Uterus (tissue), 4 donors: ENCODE results near the gene ZNF384. TPM values are rescaled to one million over a fixed set of nuclear protein-coding genes. Genes with fewer than 3 reads are reported as not detected.

Source experiments
- DNase-seq, 2 donors: peaks; one replicate each; pipeline ENCODE4 v3.0.0-alpha.2; 2019 to 2020
- H3K27ac ChIP-seq, 2 donors: fragments of 200-600 bp; sonication (generic); 1 replicate in 1 of 2; 2 replicates in 1 of 2; pipeline ENCODE4 v1.5.1; 2016 to 2018
- H3K27me3 ChIP-seq, 2 donors: fragments of 200-600 bp; sonication (generic); one replicate each; pipeline ENCODE4 v1.5.1; 2018 to 2019; ENCODE audit warnings: control low read depth in 1 of 2
- H3K36me3 ChIP-seq, 2 donors: fragments of 200-600 bp; sonication (generic); one replicate each; pipeline ENCODE4 v1.5.1; 2019; ENCODE audit warnings: control low read depth in 1 of 2
- H3K4me1 ChIP-seq, 2 donors: fragments of 200-600 bp; sonication (generic); one replicate each; pipeline ENCODE4 v1.5.1; 2018 to 2019; ENCODE audit warnings: control low read depth in 1 of 2
- H3K4me3 ChIP-seq, 2 donors: fragments of 200-600 bp; sonication (generic); 1 replicate in 1 of 2; 2 replicates in 1 of 2; pipeline ENCODE4 v1.5.1; 2018 to 2019; ENCODE audit warnings: mild to moderate bottlenecking in 1 of 2
- H3K9me3 ChIP-seq, 2 donors: fragments of 200-600 bp; sonication (generic); one replicate each; pipeline ENCODE4 v1.5.1; 2019; ENCODE audit warnings: control low read depth in 1 of 2
- CTCF ChIP-seq, 4 experiments: fragments of 200-600 bp in 2 of 4; fragments of 450-650 bp in 2 of 4; sonication (generic) in 2 of 4; IDR thresholded peaks; one replicate each; pipeline ENCODE4 v1.5.1; 2016 to 2019; ENCODE audit warnings: antibody characterized with exemption in 4 of 4, mild to moderate bottlenecking in 2 of 4, moderate library complexity in 1 of 4
- POLR2A ChIP-seq, 2 donors: fragments of 450-650 bp; IDR thresholded peaks; one replicate each; pipeline ENCODE4 v1.6.1; 2016; ENCODE audit warnings: antibody characterized with exemption in 2 of 2, mild to moderate bottlenecking in 1 of 2, moderate library complexity in 1 of 2
- intact Hi-C: fragments of 100-400 bp; cut with DNase I; formaldehyde crosslinking; loops from one replicate; pipeline ENCODE4 v1.15.1; 2023; ENCODE audit warnings: low total_unique reads
- total RNA-seq, 4 donors: library from RNA; depleted of rRNA in 3 of 4; stranded (reverse); fragments of >200 nt in 3 of 4; gene quantifications; one replicate each; pipeline versions ENCODE4 v1.1.0 to v1.2.4, GENCODE V29; 2014 to 2023
- donor health status: DM: yes; HTN: yes; CAD: no.

The ZNF384 gene
- total RNA-seq, 4 donors from 2014 or later, result 13.6 to 71.3 (median 33.1) TPM

- H3K27ac ChIP-seq, result no peak overlapping the region
- no peaks in the 10 kb centered on the region for H3K9me3 ChIP-seq
- no peaks in the 10 kb centered on the region for H3K27me3 ChIP-seq
- no peak for DNase-seq
- H3K4me3 ChIP-seq, result no peak overlapping the region
- intact Hi-C loops, result no loop called here
- no peaks in the 10 kb centered on the region for H3K36me3 ChIP-seq
- TF ChIP-seq POLR2A (IDR thresholded peaks at IDR 0.05) (no peak), CTCF (IDR thresholded peaks at IDR 0.05) (no peak)
- H3K4me1 ChIP-seq, result no peaks in the 10 kb centered on the region
These were observed 41.0 kb upstream of the ZNF384 start for GRCh38 chr12:6730169-6730568.

- Histone ChIP-seq H3K27me3 (no peaks in the 10 kb centered on the region), H3K4me1 (no peaks in the 10 kb centered on the region), H3K27ac (no peak overlapping the region), H3K4me3 (no peak overlapping the region), H3K36me3 (no peaks in the 10 kb centered on the region), H3K9me3 (no peaks in the 10 kb centered on the region)
- DNase-seq, result no peak
- no peak for TF ChIP-seq CTCF (IDR thresholded peaks at IDR 0.05)
- no peak for TF ChIP-seq POLR2A (IDR thresholded peaks at IDR 0.05)
- intact Hi-C loops, result no loop called here
These were observed 40.0 kb upstream of the ZNF384 start for GRCh38 chr12:6729186-6729585.

- Histone ChIP-seq H3K27ac (no peak overlapping the region), H3K27me3 (no peaks in the 10 kb centered on the region), H3K4me1 (no peaks in the 10 kb centered on the region), H3K36me3 (no peaks in the 10 kb centered on the region), H3K9me3 (no peaks in the 10 kb centered on the region), H3K4me3 (no peak overlapping the region)
- DNase-seq, result no peak
- intact Hi-C loops, result no loop called here
- TF ChIP-seq CTCF (IDR thresholded peaks at IDR 0.05) (no peak), POLR2A (IDR thresholded peaks at IDR 0.05) (no peak)
These were observed 36.2 kb upstream of the ZNF384 start for GRCh38 chr12:6725350-6725749.

GRCh38 chr12:6724409-6724797, 35.2 kb upstream of the ZNF384 start:
- Histone ChIP-seq H3K4me3 (peak overlapping the region; percentile 64 to 79), H3K27ac (peak overlapping the region; percentile 77 to 87), H3K27me3 (no peaks in the 10 kb centered on the region), H3K9me3 (no peaks in the 10 kb centered on the region), H3K4me1 (no peaks in the 10 kb centered on the region), H3K36me3 (no peaks in the 10 kb centered on the region)
- intact Hi-C loops, result no loop called here
- DNase-seq, result no peak
- TF ChIP-seq POLR2A (IDR thresholded peaks at IDR 0.05) (no peak), CTCF (IDR thresholded peaks at IDR 0.05) (no peak)

GRCh38 chr12:6723607-6724408, 34.6 kb upstream of the ZNF384 start, which contains the start of gene COPS7A:
Gene COPS7A, plus strand, starts transcription at chr12:6724046. Its CDS starts 611 bp downstream, at chr12:6724657.
- peak within 1 kb of the TSS; percentile 77 to 87 for H3K27ac ChIP-seq
- H3K36me3 ChIP-seq, result no peaks in the 10 kb centered on the region
- no peaks in the 10 kb centered on the region for H3K27me3 ChIP-seq
- intact Hi-C loops, result no loop called here
- H3K4me3 ChIP-seq, result peak within 1 kb of the TSS; percentile 64 to 79
- TF ChIP-seq POLR2A (IDR thresholded peaks at IDR 0.05) (peak in 1 of 2 donors; percentile 67), CTCF (IDR thresholded peaks at IDR 0.05) (no peak)
- no peaks in the 10 kb centered on the region for H3K9me3 ChIP-seq
- H3K4me1 ChIP-seq, result no peaks in the 10 kb centered on the region
- peak; percentile 97 to 98 for DNase-seq
